ENCODE data around the gene SPTBN2. TPM values are rescaled to one million over a fixed set of nuclear protein-coding genes. Genes with fewer than 3 reads are reported as not detected.

The SPTBN2 gene
- total RNA-seq, 1 experiment from 2014 or later = 18.5 TPM

DNA sequence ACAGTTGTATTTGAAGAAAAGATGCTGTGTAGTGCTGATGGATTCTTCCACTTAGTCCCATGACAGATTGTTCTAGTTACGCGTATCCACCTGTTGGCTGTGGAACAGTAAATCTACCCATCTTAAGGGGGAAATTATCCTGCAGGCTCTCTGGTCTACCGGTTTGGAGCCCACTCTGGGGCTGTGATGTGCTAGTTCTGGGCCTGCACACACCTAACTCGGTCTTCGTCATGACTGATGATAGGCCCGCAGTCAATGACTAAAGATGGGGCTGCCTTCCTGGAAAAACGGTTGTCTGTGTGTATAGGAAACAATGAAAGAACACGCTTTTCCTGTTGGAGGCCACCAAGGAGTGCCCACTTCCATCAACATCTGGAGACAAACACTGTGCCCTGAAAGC, 45.1 kb downstream of the SPTBN2 start:
- no peak overlapping the region for H3K9ac ChIP-seq (ENCODE audit: low read length)
- ChIA-PET CTCF (no interaction called here), POLR2A (no interaction called here), RAD21 (ENCODE audit: low non-redundant PET in 1 of 2, low total read pairs in 2 of 2, uncharacterized antibody in 2 of 2, unreplicated experiment in 2 of 2) (no interaction called here)
- no peak overlapping the region for H3K4me2 ChIP-seq (ENCODE audit: low read length)
- no peaks in the 10 kb centered on the region for H3K36me3 ChIP-seq (ENCODE audit: control insufficient read depth in 1 of 2, insufficient read depth in 2 of 2, low read length in 2 of 2)
- no peaks in the 10 kb centered on the region for H3K79me2 ChIP-seq (ENCODE audit: insufficient read depth, low read length)
- no peaks in the 10 kb centered on the region for H3K27me3 ChIP-seq (ENCODE audit: insufficient read depth, low read length)
- H3K4me1 ChIP-seq (ENCODE audit: control insufficient read depth in 1 of 2, insufficient read depth in 2 of 2, low read length in 2 of 2) = peaks cover 0 to 1% of the 10 kb centered on the region in 2 experiments; a peak in 1 of 4 replicates
- intact Hi-C loops (cut with micrococcal nuclease) = no loop called here
- ATAC-seq = no peak
- H2AFZ ChIP-seq (ENCODE audit: low read depth, low read length, poor library complexity, severe bottlenecking) = no peak overlapping the region
- no peaks in the 10 kb centered on the region for H3K9me3 ChIP-seq (ENCODE audit: control insufficient read depth in 1 of 2, insufficient read depth in 1 of 2, low read depth in 1 of 2, low read length in 2 of 2)
- no peak for DNase-seq (ENCODE audit: low read depth, low spot score)
- no peak overlapping the region for H3K27ac ChIP-seq (ENCODE audit: low read depth, low read length)
- H4K20me1 ChIP-seq (ENCODE audit: insufficient read depth) = no peaks in the 10 kb centered on the region
- H3K9me2 ChIP-seq (ENCODE audit: insufficient read depth) = no peaks in the 10 kb centered on the region
- H3K4me3 ChIP-seq (replicated peaks in 1 of 2; ENCODE audit: low read depth in 1 of 2, low read length in 2 of 2) = no peak overlapping the region
- TF ChIP-seq, protein P1, sequence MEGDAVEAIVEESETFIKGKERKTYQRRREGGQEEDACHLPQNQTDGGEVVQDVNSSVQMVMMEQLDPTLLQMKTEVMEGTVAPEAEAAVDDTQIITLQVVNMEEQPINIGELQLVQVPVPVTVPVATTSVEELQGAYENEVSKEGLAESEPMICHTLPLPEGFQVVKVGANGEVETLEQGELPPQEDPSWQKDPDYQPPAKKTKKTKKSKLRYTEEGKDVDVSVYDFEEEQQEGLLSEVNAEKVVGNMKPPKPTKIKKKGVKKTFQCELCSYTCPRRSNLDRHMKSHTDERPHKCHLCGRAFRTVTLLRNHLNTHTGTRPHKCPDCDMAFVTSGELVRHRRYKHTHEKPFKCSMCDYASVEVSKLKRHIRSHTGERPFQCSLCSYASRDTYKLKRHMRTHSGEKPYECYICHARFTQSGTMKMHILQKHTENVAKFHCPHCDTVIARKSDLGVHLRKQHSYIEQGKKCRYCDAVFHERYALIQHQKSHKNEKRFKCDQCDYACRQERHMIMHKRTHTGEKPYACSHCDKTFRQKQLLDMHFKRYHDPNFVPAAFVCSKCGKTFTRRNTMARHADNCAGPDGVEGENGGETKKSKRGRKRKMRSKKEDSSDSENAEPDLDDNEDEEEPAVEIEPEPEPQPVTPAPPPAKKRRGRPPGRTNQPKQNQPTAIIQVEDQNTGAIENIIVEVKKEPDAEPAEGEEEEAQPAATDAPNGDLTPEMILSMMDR (IDR thresholded peaks at IDR 0.05 in 2 of 3, conservative IDR thresholded peaks at IDR 0.05 in 1 of 3; ENCODE audit: borderline replicate concordance in 1 of 3, insufficient read depth in 1 of 3, low read depth in 2 of 3, low read length in 2 of 3) = no peak
- TF ChIP-seq ZFX (IDR thresholded peaks at IDR 0.05) = no peak
- no peak for TF ChIP-seq RAD21 (IDR thresholded peaks at IDR 0.05; ENCODE audit: low read depth)
- TF ChIP-seq, protein P2, sequence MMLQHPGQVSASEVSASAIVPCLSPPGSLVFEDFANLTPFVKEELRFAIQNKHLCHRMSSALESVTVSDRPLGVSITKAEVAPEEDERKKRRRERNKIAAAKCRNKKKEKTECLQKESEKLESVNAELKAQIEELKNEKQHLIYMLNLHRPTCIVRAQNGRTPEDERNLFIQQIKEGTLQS (IDR thresholded peaks at IDR 0.05) = no peak
- TF ChIP-seq SIN3A (IDR thresholded peaks at IDR 0.05; ENCODE audit: low read depth) = no peak
- no peak for TF ChIP-seq SRF (IDR thresholded peaks at IDR 0.05; ENCODE audit: low read depth)
- TF ChIP-seq, protein P3, sequence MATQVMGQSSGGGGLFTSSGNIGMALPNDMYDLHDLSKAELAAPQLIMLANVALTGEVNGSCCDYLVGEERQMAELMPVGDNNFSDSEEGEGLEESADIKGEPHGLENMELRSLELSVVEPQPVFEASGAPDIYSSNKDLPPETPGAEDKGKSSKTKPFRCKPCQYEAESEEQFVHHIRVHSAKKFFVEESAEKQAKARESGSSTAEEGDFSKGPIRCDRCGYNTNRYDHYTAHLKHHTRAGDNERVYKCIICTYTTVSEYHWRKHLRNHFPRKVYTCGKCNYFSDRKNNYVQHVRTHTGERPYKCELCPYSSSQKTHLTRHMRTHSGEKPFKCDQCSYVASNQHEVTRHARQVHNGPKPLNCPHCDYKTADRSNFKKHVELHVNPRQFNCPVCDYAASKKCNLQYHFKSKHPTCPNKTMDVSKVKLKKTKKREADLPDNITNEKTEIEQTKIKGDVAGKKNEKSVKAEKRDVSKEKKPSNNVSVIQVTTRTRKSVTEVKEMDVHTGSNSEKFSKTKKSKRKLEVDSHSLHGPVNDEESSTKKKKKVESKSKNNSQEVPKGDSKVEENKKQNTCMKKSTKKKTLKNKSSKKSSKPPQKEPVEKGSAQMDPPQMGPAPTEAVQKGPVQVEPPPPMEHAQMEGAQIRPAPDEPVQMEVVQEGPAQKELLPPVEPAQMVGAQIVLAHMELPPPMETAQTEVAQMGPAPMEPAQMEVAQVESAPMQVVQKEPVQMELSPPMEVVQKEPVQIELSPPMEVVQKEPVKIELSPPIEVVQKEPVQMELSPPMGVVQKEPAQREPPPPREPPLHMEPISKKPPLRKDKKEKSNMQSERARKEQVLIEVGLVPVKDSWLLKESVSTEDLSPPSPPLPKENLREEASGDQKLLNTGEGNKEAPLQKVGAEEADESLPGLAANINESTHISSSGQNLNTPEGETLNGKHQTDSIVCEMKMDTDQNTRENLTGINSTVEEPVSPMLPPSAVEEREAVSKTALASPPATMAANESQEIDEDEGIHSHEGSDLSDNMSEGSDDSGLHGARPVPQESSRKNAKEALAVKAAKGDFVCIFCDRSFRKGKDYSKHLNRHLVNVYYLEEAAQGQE (IDR thresholded peaks at IDR 0.05; ENCODE audit: low read depth) = no peak
- no TSS peak for BruUV-seq (replicated peaks)

Measured in HCT116 (cell line).